HepG2 (cell line): Measurements from ENCODE around the gene ZSCAN32. TPM values are rescaled to one million over a fixed set of nuclear protein-coding genes. Genes with fewer than 3 reads are reported as not detected.

Experiments
- ATM ChIP-seq: fragments of 450-650 bp; IDR thresholded peaks from 2 replicates; pipeline ENCODE4 v1.7.1; 2017; ENCODE audit warnings: mild to moderate bottlenecking, borderline replicate concordance
- CC2D1A ChIP-seq: sonication (generic); formaldehyde crosslinking; IDR thresholded peaks from 2 replicates; pipeline ENCODE4 v1.8.1; 2023; ENCODE audit warnings: mild to moderate bottlenecking, missing genetic modification reagents
- MXI1 ChIP-seq: IDR thresholded peaks from 3 replicates; pipeline ENCODE4 v1.6.1; 2012; ENCODE audit warnings: low read depth, low read length, inconsistent platforms, borderline replicate concordance
- PTBP1 ChIP-seq: fragments of 200-400 bp; formaldehyde crosslinking; IDR thresholded peaks from 2 replicates; pipeline ENCODE4 v1.6.1; 2018; ENCODE audit warnings: low read length, low read depth; ENCODE audit not compliant: poor library complexity, severe bottlenecking
- SMYD3 ChIP-seq: sonication (generic); formaldehyde crosslinking; IDR thresholded peaks from 2 replicates; pipeline ENCODE4 v1.8.1; 2023; ENCODE audit warnings: mild to moderate bottlenecking, missing genetic modification reagents
- THAP11 ChIP-seq: IDR thresholded peaks from 2 replicates; pipeline ENCODE4 v1.6.1; 2016; ENCODE audit warnings: missing biosample characterization, missing genetic modification reagents
- TSC22D2 ChIP-seq: sonication (generic); formaldehyde crosslinking; IDR thresholded peaks from 2 replicates; pipeline ENCODE4 v1.5.1; 2020; ENCODE audit warnings: missing genetic modification reagents, mild to moderate bottlenecking, borderline replicate concordance
- ZBTB20 ChIP-seq: sonication (generic); formaldehyde crosslinking; IDR thresholded peaks from 2 replicates; pipeline ENCODE4 v1.8.1; 2023; ENCODE audit warnings: missing genetic modification reagents, low read depth, mild to moderate bottlenecking, borderline replicate concordance
- ZNF17 ChIP-seq: sonication (generic); formaldehyde crosslinking; IDR thresholded peaks from 2 replicates; pipeline ENCODE4 v1.5.0; 2020; ENCODE audit warnings: mild to moderate bottlenecking, missing genetic modification reagents
- ZNF260 ChIP-seq: sonication (generic); formaldehyde crosslinking; IDR thresholded peaks from 2 replicates; pipeline ENCODE4 v1.4.0; 2020; ENCODE audit warnings: missing genetic modification reagents, low read depth, mild to moderate bottlenecking, borderline replicate concordance
- ZNF274 ChIP-seq: sonication (generic); formaldehyde crosslinking; IDR thresholded peaks from 2 replicates; pipeline ENCODE4 v1.5.1; 2020; ENCODE audit warnings: mild to moderate bottlenecking, missing genetic modification reagents
- ZNF3 ChIP-seq: IDR thresholded peaks from 2 replicates; pipeline ENCODE4 v1.7.0; 2017; ENCODE audit warnings: inconsistent platforms
- ZNF335 ChIP-seq: sonication (generic); formaldehyde crosslinking; IDR thresholded peaks from 2 replicates; pipeline ENCODE4 v1.4.0; 2020; ENCODE audit warnings: missing genetic modification reagents
- ZNF383 ChIP-seq: sonication (generic); formaldehyde crosslinking; IDR thresholded peaks from 2 replicates; pipeline ENCODE4 v1.4.0; 2020; ENCODE audit warnings: missing genetic modification reagents, mild to moderate bottlenecking, borderline replicate concordance
- polyA plus RNA-seq, 8 experiments: library from polyadenylated mRNA; depleted of rRNA in 3 of 8; stranded (reverse) in 7 of 8; unstranded in 1 of 8; fragments of >200 nt; fragmentation: Illumina TruSeq in 4 of 8; extraction: Trizol in 4 of 8; gene quantifications; 2 replicates each; pipeline versions ENCODE4 v1.2.1 to v1.2.3, GENCODE V29; 2011 to 2016; ENCODE audit warnings: low read depth in 4 of 8, missing spikeins in 1 of 8, mixed read lengths in 1 of 8; ENCODE audit not compliant: insufficient read depth in 1 of 8
- total RNA-seq, 5 experiments: library from RNA; depleted of rRNA; stranded (reverse); fragments of >200 nt; fragmentation: Illumina TruSeq; extraction: Trizol; gene quantifications; 2 replicates each; pipeline ENCODE4 v1.2.3, GENCODE V29; 2016; ENCODE audit warnings: low read depth in 1 of 5
- TF ChIP-seq, protein P1 (sequence below): sonication (generic); formaldehyde crosslinking; IDR thresholded peaks from 2 replicates; pipeline ENCODE4 v1.8.0; 2022; ENCODE audit warnings: mild to moderate bottlenecking, missing genetic modification reagents, borderline replicate concordance
- TF ChIP-seq, protein P2 (sequence below): sonication (generic); formaldehyde crosslinking; IDR thresholded peaks from 2 replicates; pipeline ENCODE4 v1.8.0; 2022; ENCODE audit warnings: mild to moderate bottlenecking, missing genetic modification reagents
- TF ChIP-seq, protein P3 (sequence below): sonication (generic); formaldehyde crosslinking; IDR thresholded peaks from 2 replicates; pipeline ENCODE4 v1.8.1; 2023; ENCODE audit warnings: mild to moderate bottlenecking, moderate library complexity, missing genetic modification reagents
- TF ChIP-seq, protein P4 (sequence below): sonication (generic); formaldehyde crosslinking; IDR thresholded peaks from 2 replicates; pipeline ENCODE4 v1.5.0; 2020; ENCODE audit warnings: mild to moderate bottlenecking, missing genetic modification reagents

Gene ZSCAN32
- total and polyA plus RNA-seq, 2 of the 13 experiments (the other 11 are each of a cell fraction or from before 2014, with no cell fraction given), result 10.7 to 12.8 TPM

DNA sequence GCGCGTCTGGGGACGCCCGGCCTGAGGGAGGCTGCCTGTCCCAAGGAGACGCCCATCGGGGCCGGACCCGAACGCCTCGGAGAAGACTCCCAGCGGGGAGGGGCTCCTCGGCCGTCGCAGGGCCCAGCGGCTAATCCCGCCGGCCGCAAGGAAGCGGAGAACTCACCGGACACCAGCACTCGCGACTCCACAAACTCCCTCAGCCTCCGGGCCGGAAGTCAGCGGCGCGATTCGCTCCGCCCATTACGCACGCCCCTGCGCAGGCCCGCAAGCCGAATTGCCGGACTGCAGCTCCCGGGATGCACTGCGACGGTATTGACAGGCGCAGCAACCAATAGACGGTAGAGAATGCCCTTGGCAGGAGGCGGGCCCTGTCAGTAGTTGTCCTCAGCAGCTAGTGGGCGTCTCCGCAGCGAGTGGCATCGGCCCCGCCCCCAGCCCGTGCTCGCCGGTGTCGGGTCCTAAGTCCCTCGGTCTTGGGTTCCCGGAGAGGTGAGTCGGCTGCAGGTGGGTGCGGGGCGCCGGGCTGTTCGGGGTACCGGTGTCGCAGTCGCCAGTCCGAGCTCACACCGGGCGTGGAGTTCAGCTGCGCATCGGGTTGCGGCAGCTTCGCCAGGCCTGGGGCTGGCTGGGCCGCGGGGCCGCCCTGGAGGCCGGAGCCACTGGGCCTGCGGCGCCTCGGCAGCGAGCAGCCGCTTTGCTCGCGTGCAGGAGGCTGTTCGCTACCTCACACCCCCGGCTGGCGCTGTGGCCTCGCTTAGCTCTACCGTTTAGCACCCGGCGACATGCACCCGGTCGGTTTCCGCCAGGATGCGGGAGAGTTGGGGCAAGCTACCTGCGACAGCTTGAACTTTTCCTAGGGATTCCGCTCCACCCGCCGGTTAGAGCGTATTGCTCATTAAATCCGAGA lies at the start of gene ZSCAN32, which contains the start of gene ZNF174 (continued):
- TF ChIP-seq ZNF335 (CRISPR knock-in tag) (no peak), CC2D1A (CRISPR knock-in tag) (no peak), THAP11 (CRISPR knock-in tag) (peak; percentile 98), ZNF274 (CRISPR knock-in tag) (peak; percentile 91), ZNF3 (CRISPR knock-in tag) (no peak), MXI1 (peak; percentile 83; the same call in 1 of the 3 replicates), SMYD3 (CRISPR knock-in tag) (peak; percentile 30; the same call in 1 of the 2 replicates), ZNF383 (no peak), ATM (no peak), TSC22D2 (CRISPR knock-in tag) (peak; percentile 38; the same call in 1 of the 2 replicates), ZNF17 (CRISPR knock-in tag) (no peak), PTBP1 (no peak), ZBTB20 (CRISPR knock-in tag) (peak; percentile 67; the same call in 1 of the 2 replicates), ZNF260 (CRISPR knock-in tag) (no peak)
- TF ChIP-seq, protein P1, sequence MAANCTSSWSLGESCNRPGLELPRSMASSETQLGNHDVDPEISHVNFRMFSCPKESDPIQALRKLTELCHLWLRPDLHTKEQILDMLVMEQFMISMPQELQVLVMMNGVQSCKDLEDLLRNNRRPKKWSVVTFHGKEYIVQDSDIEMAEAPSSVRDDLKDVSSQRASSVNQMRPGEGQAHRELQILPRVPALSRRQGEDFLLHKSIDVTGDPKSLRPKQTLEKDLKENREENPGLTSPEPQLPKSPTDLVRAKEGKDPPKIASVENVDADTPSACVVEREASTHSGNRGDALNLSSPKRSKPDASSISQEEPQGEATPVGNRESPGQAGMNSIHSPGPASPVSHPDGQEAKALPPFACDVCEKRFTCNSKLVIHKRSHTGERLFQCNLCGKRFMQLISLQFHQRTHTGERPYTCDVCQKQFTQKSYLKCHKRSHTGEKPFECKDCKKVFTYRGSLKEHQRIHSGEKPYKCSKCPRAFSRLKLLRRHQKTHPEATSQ (CRISPR knock-in tag), result 0 out of 2 replicates have a peak, but pooled peaks have one; percentile 88
- TF ChIP-seq, protein P2, sequence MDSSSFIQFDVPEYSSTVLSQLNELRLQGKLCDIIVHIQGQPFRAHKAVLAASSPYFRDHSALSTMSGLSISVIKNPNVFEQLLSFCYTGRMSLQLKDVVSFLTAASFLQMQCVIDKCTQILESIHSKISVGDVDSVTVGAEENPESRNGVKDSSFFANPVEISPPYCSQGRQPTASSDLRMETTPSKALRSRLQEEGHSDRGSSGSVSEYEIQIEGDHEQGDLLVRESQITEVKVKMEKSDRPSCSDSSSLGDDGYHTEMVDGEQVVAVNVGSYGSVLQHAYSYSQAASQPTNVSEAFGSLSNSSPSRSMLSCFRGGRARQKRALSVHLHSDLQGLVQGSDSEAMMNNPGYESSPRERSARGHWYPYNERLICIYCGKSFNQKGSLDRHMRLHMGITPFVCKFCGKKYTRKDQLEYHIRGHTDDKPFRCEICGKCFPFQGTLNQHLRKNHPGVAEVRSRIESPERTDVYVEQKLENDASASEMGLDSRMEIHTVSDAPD, result peak; percentile 81
- TF ChIP-seq, protein P3, sequence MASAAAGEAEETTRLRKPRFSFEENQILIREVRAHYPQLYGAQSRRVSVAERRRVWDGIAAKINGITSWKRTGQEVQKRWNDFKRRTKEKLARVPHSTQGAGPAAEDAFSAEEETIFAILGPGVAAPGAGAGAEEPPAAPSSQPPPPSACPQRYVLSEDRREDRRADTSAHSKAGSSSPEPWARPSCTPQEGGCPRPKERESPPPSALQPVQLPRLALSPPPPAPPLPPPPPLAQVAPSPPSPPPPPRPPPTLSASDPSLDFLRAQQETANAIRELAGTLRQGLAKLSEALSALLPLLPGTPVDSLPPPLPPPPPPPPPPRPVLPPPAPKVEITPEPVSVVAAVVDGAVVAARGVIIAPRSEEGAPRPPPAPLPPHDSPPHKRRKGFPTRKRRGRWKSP (CRISPR knock-in tag), result peak; percentile 65; the same call in 1 of the 2 replicates
- TF ChIP-seq, protein P4, sequence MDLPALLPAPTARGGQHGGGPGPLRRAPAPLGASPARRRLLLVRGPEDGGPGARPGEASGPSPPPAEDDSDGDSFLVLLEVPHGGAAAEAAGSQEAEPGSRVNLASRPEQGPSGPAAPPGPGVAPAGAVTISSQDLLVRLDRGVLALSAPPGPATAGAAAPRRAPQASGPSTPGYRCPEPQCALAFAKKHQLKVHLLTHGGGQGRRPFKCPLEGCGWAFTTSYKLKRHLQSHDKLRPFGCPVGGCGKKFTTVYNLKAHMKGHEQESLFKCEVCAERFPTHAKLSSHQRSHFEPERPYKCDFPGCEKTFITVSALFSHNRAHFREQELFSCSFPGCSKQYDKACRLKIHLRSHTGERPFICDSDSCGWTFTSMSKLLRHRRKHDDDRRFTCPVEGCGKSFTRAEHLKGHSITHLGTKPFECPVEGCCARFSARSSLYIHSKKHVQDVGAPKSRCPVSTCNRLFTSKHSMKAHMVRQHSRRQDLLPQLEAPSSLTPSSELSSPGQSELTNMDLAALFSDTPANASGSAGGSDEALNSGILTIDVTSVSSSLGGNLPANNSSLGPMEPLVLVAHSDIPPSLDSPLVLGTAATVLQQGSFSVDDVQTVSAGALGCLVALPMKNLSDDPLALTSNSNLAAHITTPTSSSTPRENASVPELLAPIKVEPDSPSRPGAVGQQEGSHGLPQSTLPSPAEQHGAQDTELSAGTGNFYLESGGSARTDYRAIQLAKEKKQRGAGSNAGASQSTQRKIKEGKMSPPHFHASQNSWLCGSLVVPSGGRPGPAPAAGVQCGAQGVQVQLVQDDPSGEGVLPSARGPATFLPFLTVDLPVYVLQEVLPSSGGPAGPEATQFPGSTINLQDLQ (CRISPR knock-in tag), result peak; percentile 89; the same call in 1 of the 2 replicates
